Pancreas (tissue), 10 donors: ENCODE data around the gene DSG2. TPM values are rescaled to one million over a fixed set of nuclear protein-coding genes. Genes with fewer than 3 reads are reported as not detected.

Experiments used
- ATAC-seq, 4 donors: fragments of 200-7000 bp; cut with Tn5 transposase; one replicate each; pipeline versions ENCODE4 v1.8.0 to v1.9.1; 2020; ENCODE audit warnings: mild to moderate bottlenecking in 4 of 4, moderate library complexity in 4 of 4
- DNase-seq, 6 donors: peaks; one replicate each; pipeline ENCODE4 v3.0.0-alpha.2; 2020
- FAIRE-seq: peaks from 2 replicates; lab custom pipeline; 2012; peaks lifted over from hg19 to GRCh38; lab: Jason Lieb, UNC
- H3K27ac ChIP-seq, 4 donors: fragments of 200-600 bp; sonication (generic); 1 replicate in 3 of 4; 2 replicates in 1 of 4; pipeline versions ENCODE4 v1.5.0 to v1.8.0; 2020
- H3K27me3 ChIP-seq, 4 donors: fragments of 200-600 bp; one replicate each; pipeline ENCODE4 v1.8.0; 2021
- H3K36me3 ChIP-seq, 3 donors: fragments of 200-600 bp; sonication (generic) in 1 of 3; one replicate each; pipeline versions ENCODE4 v1.5.0 to v1.8.0; 2020 to 2021
- H3K4me1 ChIP-seq, 3 donors: fragments of 200-600 bp; one replicate each; pipeline ENCODE4 v1.8.0; 2021
- H3K4me3 ChIP-seq, 4 donors: fragments of 200-600 bp; sonication (generic) in 2 of 4; one replicate each; pipeline versions ENCODE4 v1.5.0 to v1.8.0; 2020 to 2021
- H3K9me3 ChIP-seq, 4 donors: fragments of 200-600 bp; one replicate each; pipeline ENCODE4 v1.8.0; 2021
- WGBS, 2 donors: extraction: QIAGEN DNeasy Blood & Tissue Kit; methylation state at CpG; one replicate each; pipeline ENCODE4 v1.1.7; 2013; 5-methylcytosine and 5-hydroxymethylcytosine counted together
- intact Hi-C, 3 donors: fragments of 100-400 bp; cut with DNase I; formaldehyde crosslinking; loops; one replicate each; pipeline versions ENCODE4 v1.11.1 to v1.14.2; 2022
- polyA plus RNA-seq, 2 donors: library from polyadenylated mRNA; stranded (reverse); fragments of 200-250 nt; gene quantifications; one replicate each; pipeline ENCODE4 v1.2.3, GENCODE V29; 2013
- total RNA-seq, 6 donors: library from RNA; stranded (reverse); fragmentation: NEBNext Ultra II Directional in 4 of 6; extraction: Animal tissue kit (Norgen Biotek cat#: 25700) in 4 of 6; gene quantifications; one replicate each; pipeline versions ENCODE4 v1.2.1 to v1.2.4, GENCODE V29; 2021 to 2023
- TF ChIP-seq, protein P1 (sequence below), 4 donors: fragments of 200-600 bp; sonication (generic) in 3 of 4; IDR thresholded peaks; one replicate each; pipeline versions ENCODE4 v1.5.0 to v1.8.0; 2021; ENCODE audit warnings: antibody characterized with exemption in 4 of 4
- donor health status: healthy with polysubstance abuse.
- donor health status: DM: no; HTN: no; CAD: no; lungs with moderate emphysema.
- donor health status: DM: no; HTN: no; CAD: no.
- donor health status: control.
- donor health status: control.
- donor health status: Bipolar disorder and iron deficiency.
- donor health status: DM: yes; HTN: yes; CAD: no.
- donor health status: DM: no; HTN: no; CAD: no.
- donor health status: DM: no; HTN: no; CAD: no.
- donor health status: DM: yes; HTN: yes; CAD: no.

DSG2 gene
- total and polyA plus RNA-seq, 8 donors, result 7.6 to 62.1 (median 24.9) TPM

DNA sequence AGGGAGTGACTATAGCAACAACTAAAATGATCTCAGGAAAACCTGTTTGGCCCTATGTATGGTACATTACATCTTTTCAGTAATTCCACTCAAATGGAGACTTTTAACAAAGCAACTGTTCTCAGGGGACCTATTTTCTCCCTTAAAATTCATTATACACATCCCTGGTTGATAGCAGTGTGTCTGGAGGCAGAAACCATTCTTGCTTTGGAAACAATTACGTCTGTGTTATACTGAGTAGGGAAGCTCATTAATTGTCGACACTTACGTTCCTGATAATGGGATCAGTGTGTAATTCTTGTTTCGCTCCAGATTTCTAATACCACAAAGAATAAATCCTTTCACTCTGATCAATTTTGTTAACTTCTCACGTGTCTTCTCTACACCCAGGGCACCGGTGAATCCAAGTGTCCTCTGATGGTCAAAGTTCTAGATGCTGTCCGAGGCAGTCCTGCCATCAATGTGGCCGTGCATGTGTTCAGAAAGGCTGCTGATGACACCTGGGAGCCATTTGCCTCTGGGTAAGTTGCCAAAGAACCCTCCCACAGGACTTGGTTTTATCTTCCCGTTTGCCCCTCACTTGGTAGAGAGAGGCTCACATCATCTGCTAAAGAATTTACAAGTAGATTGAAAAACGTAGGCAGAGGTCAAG is 94.7 kb downstream of the DSG2 start:
- DNase-seq, result no peak
- 88 to 92% methylated on average over 10 of the region's 10 CpGs for WGBS, 2 donors
- Histone ChIP-seq H3K36me3 (no peaks in the 10 kb centered on the region), H3K27me3 (no peaks in the 10 kb centered on the region), H3K4me3 (no peak overlapping the region), H3K9me3 (no peaks in the 10 kb centered on the region), H3K27ac (no peak overlapping the region), H3K4me1 (peaks cover 0 to 8% (median 7%) of the 10 kb centered on the region in 3 donors)
- TF ChIP-seq, protein P1, sequence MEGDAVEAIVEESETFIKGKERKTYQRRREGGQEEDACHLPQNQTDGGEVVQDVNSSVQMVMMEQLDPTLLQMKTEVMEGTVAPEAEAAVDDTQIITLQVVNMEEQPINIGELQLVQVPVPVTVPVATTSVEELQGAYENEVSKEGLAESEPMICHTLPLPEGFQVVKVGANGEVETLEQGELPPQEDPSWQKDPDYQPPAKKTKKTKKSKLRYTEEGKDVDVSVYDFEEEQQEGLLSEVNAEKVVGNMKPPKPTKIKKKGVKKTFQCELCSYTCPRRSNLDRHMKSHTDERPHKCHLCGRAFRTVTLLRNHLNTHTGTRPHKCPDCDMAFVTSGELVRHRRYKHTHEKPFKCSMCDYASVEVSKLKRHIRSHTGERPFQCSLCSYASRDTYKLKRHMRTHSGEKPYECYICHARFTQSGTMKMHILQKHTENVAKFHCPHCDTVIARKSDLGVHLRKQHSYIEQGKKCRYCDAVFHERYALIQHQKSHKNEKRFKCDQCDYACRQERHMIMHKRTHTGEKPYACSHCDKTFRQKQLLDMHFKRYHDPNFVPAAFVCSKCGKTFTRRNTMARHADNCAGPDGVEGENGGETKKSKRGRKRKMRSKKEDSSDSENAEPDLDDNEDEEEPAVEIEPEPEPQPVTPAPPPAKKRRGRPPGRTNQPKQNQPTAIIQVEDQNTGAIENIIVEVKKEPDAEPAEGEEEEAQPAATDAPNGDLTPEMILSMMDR (IDR thresholded peaks at IDR 0.05), result no peak
- FAIRE-seq, result no peak
- ATAC-seq, result no peak
- intact Hi-C loops, result no loop called here

DNA sequence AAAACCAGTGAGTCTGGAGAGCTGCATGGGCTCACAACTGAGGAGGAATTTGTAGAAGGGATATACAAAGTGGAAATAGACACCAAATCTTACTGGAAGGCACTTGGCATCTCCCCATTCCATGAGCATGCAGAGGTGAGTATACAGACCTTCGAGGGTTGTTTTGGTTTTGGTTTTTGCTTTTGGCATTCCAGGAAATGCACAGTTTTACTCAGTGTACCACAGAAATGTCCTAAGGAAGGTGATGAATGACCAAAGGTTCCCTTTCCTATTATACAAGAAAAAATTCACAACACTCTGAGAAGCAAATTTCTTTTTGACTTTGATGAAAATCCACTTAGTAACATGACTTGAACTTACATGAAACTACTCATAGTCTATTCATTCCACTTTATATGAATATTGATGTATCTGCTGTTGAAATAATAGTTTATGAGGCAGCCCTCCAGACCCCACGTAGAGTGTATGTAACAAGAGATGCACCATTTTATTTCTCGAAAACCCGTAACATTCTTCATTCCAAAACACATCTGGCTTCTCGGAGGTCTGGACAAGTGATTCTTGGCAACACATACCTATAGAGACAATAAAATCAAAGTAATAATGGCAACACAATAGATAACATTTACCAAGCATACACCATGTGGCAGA is 97.3 kb downstream of the DSG2 start:
- no peak for ATAC-seq
- 84 to 87% methylated on average over 5 of the region's 5 CpGs for WGBS, 2 donors
- DNase-seq, result no peak
- H3K4me1 ChIP-seq, result peaks cover 0 to 8% (median 7%) of the 10 kb centered on the region in 3 donors
- no peaks in the 10 kb centered on the region for H3K36me3 ChIP-seq
- no peaks in the 10 kb centered on the region for H3K27me3 ChIP-seq
- no peaks in the 10 kb centered on the region for H3K9me3 ChIP-seq
- no peak for FAIRE-seq
- no peak overlapping the region for H3K4me3 ChIP-seq
- intact Hi-C loops, result no loop called here
- H3K27ac ChIP-seq, result no peak overlapping the region
- TF ChIP-seq, protein P1 (IDR thresholded peaks at IDR 0.05), result no peak

DNA sequence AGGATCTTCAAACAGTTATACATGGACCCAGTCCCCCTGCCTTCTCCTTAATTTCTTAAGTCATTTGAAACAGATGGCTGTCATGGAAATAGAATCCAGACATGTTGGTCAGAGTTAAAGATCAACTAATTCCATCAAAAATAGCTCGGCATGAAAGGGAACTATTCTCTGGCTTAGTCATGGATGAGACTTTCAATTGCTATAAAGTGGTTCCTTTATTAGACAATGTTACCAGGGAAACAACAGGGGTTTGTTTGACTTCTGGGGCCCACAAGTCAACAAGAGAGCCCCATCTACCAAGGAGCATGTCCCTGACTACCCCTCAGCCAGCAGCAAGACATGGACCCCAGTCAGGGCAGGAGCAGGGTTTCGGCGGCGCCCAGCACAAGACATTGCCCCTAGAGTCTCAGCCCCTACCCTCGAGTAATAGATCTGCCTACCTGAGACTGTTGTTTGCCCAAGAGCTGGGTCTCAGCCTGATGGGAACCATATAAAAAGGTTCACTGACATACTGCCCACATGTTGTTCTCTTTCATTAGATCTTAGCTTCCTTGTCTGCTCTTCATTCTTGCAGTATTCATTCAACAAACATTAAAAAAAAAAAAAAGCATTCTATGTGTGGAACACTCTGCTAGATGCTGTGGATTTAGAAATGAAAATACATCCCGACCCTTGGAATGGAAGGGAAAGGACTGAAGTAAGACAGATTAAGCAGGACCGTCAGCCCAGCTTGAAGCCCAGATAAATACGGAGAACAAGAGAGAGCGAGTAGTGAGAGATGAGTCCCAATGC is 98.3 kb downstream of the DSG2 start:
- DNase-seq (no peak), FAIRE-seq (no peak), ATAC-seq (peak in 1 of 4 donors; percentile 36)
- H3K4me1 ChIP-seq, result peaks cover 0 to 2% (median 2%) of the 10 kb centered on the region in 3 donors
- no peaks in the 10 kb centered on the region for H3K9me3 ChIP-seq
- no peak overlapping the region for H3K27ac ChIP-seq
- no peaks in the 10 kb centered on the region for H3K27me3 ChIP-seq
- intact Hi-C loops, result no loop called here
- TF ChIP-seq, protein P1 (IDR thresholded peaks at IDR 0.05), result no peak
- H3K36me3 ChIP-seq, result no peaks in the 10 kb centered on the region
- WGBS, 2 donors, result 80 to 83% methylated on average over 9 of the region's 9 CpGs
- no peak overlapping the region for H3K4me3 ChIP-seq

DNA sequence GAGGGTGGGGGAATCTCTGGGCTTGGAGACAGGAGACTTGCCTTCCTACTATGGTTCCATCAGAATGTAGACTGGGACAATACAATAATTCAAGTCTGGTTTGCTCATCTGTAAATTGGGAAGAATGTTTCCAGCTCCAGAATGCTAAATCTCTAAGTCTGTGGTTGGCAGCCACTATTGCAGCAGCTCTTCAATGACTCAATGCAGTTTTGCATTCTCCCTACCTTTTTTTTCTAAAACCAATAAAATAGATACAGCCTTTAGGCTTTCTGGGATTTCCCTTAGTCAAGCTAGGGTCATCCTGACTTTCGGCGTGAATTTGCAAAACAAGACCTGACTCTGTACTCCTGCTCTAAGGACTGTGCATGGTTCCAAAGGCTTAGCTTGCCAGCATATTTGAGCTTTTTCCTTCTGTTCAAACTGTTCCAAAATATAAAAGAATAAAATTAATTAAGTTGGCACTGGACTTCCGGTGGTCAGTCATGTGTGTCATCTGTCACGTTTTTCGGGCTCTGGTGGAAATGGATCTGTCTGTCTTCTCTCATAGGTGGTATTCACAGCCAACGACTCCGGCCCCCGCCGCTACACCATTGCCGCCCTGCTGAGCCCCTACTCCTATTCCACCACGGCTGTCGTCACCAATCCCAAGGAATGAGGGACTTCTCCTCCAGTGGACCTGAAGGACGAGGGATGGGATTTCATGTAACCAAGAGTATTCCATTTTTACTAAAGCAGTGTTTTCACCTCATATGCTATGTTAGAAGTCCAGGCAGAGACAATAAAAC is 100.2 kb downstream of the DSG2 start:
- no peak for ATAC-seq

More for the DNA sequence above, 100.2 kb downstream of the DSG2 start:
- no peaks in the 10 kb centered on the region for H3K4me1 ChIP-seq
- no peaks in the 10 kb centered on the region for H3K27me3 ChIP-seq
- no peak overlapping the region for H3K4me3 ChIP-seq
- TF ChIP-seq, protein P1 (IDR thresholded peaks at IDR 0.05), result no peak
- no peak overlapping the region for H3K27ac ChIP-seq
- no peak for FAIRE-seq
- 92 to 95% methylated on average over 13 of the region's 13 CpGs for WGBS, 2 donors
- no peaks in the 10 kb centered on the region for H3K9me3 ChIP-seq
- H3K36me3 ChIP-seq, result no peaks in the 10 kb centered on the region
- DNase-seq, result no peak
- intact Hi-C loops, result no loop called here

Other genes with a start within 250 kb of the DSG2 start
- gene DSG1, start 180.0 kb upstream of the DSG2 start, total RNA-seq, result not detected
- under 1 TPM in 1 of 2 donors, not detected in 1; 0.05 TPM for gene DSG1, start 180.0 kb upstream of the DSG2 start, polyA plus RNA-seq
- gene DSG4, start 121.4 kb upstream of the DSG2 start, total RNA-seq, result not detected
- not detected for gene DSG4, start 121.4 kb upstream of the DSG2 start, polyA plus RNA-seq
- gene DSG3, start 50.4 kb upstream of the DSG2 start, total RNA-seq, result not detected
- under 1 TPM in 1 of 2 donors, not detected in 1; 0.02 TPM for gene DSG3, start 50.4 kb upstream of the DSG2 start, polyA plus RNA-seq
- 100 to 1,000 TPM; 133 to 951 (median 228) TPM for gene TTR, start 93.7 kb downstream of the DSG2 start, total RNA-seq
- gene TTR, start 93.7 kb downstream of the DSG2 start, polyA plus RNA-seq, result 1,000 to 10,000 TPM; 1,639 to 9,933 TPM
- 1 to 10 TPM in 5 of 6 donors, under 1 TPM in 1; 0.79 to 4.6 (median 2.8) TPM for gene B4GALT6, start 186.4 kb downstream of the DSG2 start, total RNA-seq
- 1 to 10 TPM; 1.2 to 3.8 TPM for gene B4GALT6, start 186.4 kb downstream of the DSG2 start, polyA plus RNA-seq